Stimulated activated CD8-positive, alpha-beta memory T cell treated with anti-CD3 and anti-CD28 coated beads, Interleukin-4, amount 100 ng/mL, for 24 hours (primary cell): Measurements from ENCODE around the gene BLTP3A.
A peak's percentile ranks its signal among the peaks of the same experiment; 100 is the strongest.
"Not testable (repeated sequence)": the region's sequence is repeated elsewhere in the genome, so short reads cannot be mapped to it uniquely, and the experiment has no call there.

ENCODE experiments used
- DNase-seq: peaks from one replicate; pipeline ENCODE4 v3.0.0-alpha.2; 2020; ENCODE audit warnings: low read depth

BLTP3A gene

DNA sequence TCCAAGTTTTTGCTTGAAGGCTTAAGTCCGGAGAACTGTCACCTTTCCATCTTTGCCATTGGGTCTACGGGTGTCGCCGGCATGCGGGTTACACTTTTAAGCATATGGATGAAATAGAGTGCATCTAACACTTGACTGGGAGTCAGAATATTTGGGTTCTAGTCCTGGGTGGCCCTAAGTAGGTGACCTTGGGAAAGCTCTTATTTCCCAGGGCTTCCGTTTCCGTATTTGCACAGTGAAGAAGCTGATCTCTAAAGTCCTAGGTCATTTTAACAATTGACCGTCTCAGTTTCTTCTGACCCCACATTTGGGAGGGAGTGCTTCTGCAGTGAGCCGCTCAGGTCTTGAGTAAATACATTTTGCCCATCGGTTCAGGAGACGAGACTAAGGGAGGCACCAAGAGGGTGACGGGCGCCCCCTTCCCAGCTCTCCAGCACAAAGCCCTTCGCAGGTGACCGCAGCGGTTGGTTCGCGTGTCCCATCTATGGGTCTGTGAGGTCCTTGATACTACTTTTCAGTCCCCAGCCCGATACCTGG lies 651 bp upstream of the BLTP3A start:
- DNase-seq, result peak; percentile 13

- no peak for DNase-seq
Observed at GRCh38 chr6:34792605-34793500, 970 bp downstream of the BLTP3A start.

- no peak for DNase-seq
Observed at GRCh38 chr6:34793877-34794276, 2.0 kb downstream of the BLTP3A start.

GRCh38 chr6:34795836-34796425 lies 4.0 kb downstream of the BLTP3A start:
- DNase-seq, result no peak

DNA sequence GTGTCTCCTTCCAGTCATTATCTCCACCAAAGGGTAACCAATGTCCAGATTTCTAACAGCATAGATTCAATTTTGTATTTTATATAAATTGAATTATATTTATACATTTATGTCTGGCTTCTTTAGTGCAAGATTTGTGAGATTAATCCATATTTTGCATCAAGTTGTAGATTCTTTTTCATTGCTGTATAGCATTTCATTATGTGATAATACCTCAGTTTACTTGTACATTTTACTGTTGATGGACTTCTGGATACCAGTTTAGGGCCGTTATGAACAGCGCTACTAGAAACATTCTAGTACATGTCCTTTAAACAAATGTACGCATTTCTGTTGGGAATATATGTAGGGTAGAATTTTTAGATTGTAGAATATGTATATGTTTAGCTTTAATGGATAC lies 6.2 kb downstream of the BLTP3A start:
- DNase-seq, result no peak

DNA sequence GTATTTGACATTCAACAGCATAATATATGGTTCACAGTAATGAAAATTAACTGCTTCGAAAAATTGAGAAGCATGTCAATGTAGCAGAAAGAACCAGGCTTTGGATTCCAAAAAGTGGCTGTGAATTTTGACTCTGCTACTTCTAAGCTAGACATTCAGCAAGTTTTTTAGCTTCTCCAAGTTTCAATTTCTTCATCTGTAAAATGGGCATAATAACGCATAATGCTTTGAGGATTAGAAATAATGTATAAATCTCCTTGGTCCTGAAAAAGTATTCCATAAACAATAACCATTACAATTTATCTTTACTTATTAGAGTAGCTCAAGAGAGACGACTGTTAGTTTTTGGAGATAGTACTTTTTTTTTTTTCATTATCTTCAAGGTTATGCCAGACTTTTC lies 7.7 kb downstream of the BLTP3A start:
- no peak for DNase-seq

DNA sequence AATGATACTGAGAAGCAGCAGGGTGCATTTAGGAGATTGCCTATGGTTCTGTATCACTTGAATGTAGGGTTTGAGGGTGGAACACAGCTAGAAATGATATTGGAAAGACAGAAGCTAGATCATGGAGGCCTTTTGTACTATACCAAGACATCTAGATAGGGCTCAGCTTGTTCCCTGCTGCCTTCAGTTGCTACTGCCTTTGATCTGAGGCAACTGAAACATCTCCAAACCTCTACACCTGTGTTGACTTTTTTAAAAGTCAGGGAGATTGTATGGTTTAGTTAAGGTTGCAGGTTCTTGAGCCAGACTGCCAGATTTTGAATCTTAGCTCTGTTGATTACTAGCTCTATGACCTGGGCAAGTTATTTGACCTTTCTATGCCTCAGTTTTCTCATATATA lies 12.7 kb downstream of the BLTP3A start:
- no peak for DNase-seq

- DNase-seq, result not testable (repeated sequence)
Observed at GRCh38 chr6:34805074-34805473, 13.2 kb downstream of the BLTP3A start.

DNA sequence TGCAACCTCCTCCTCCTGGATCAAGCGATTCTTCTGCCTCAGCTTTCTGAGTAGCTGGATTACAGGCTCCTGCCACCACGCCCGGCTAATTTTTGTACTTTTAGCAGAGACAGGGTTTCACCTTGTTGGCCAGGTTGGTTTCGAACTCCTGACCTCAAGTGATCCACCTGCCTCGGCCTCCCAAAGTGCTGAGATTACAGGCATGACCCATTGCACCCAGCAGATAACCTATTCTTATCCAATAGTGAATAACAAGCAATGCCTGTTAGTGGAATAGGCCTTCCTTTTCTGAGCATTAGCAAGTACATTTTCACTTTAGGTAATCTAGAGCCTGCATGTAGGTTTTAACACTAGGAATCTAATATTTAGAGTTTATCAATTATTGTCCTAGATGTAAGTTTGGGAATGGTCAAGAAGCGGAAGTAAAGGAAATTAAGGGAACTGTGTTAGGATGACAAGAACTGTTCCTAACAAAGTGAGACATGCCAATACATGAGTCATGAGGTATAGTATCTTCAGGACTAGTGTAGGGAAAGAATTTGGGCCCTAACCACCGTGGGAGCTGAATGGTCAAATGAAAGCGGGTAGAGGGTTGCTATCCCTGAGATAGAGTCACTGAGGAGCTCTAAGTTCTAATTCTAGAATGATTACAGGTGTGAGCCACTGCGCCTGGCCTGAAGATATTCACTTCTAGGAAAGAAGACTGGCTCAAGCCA lies 15.0 kb downstream of the BLTP3A start:
- no peak for DNase-seq

DNA sequence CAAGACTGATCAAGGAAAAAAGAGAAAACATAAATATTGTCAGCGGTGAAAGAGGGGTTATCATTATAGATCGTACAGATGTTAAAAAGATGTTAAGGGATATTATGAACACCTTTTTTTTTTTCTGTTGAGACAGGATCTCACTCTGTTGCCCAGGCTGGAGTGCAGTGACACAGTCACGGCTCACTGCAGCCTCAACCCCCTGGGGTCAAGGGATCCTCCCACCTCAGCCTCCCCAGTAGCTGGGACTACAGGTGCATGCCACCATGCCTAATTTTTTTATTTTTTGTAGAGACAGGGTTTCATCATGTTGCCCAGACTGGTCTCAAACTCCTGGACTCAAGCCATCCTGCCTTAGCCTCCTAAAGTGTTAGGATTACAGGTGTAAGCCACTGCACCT lies 16.6 kb downstream of the BLTP3A start:
- not testable (repeated sequence) for DNase-seq

- DNase-seq, result not testable (repeated sequence)
Observed at GRCh38 chr6:34809419-34809818, 17.5 kb downstream of the BLTP3A start.

DNA sequence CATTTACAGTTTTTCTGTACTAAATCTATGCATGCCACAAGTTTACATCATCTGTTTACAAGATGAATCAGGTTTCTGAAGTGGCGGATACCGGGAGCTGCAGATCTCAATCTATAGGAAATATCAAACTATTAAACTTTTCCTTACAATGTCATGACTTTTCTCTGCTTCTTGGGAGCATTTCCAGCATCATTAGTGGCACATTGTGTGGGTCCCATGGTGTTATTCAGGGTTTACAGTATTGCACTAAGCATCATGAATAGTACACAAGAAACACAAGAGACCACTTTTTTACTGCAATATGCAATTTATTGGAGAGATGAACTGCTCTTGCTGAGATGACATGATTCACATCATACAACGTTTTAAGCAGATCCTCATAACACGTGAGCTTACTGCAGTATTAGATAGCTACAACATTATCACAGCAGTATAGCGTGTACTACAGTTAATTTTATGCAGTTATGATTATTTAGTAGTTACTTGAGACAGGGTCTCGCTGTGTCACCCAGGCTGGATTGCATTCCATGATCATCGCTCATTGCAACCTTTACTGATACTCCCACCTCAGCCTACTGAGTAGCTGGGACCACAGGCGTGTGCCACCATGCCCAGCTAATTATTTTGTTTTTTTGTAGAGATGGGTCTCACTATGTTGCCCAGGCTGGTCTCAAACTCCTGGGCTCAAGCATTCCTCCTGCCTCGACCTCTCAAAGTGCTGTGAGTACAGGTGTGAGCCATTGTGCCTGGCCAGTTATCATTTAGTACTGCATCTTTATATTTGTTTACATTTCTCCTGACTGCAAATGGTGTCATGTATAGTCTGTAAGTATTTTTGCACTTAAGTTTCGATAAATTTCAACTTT lies 18.4 kb downstream of the BLTP3A start:
- DNase-seq, result no peak

GRCh38 chr6:34810936-34811632 lies 19.2 kb downstream of the BLTP3A start:
- no peak for DNase-seq

GRCh38 chr6:34813028-34813713 lies 21.3 kb downstream of the BLTP3A start:
- DNase-seq, result no peak

GRCh38 chr6:34816635-34817301 lies 24.9 kb downstream of the BLTP3A start:
- no peak for DNase-seq

- DNase-seq, result no peak
Observed at GRCh38 chr6:34817446-34817845, 25.6 kb downstream of the BLTP3A start.

DNA sequence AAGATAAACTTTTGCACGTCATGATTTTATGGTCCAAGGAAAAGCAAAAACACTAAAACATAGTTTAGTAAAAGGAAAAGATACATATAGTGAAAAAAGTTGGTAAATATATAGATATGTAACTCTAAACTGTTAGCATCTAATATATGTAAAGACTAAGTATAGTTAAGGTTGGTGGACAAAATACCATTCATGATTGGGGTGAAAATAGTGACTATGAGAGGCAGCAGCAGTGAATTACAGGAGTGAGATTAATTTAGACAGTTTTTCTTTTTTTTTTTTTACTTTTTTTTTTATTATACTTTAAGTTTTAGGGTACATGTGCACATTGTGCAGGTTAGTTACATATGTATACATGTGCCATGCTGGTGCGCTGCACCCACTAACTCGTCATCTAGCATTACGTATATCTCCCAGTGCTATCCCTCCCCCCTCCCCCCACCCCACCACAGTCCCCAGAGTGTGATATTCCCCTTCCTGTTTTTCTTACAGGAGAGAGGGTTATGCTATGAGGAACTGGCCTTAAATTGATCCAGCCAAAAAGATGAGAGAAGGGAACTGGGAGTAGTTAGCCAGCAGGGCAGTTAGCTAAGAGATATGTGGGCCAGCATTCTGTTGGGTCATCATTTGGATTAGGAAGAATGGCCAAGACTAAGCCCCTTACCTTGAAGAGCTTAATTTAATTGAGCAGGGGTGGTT lies 27.1 kb downstream of the BLTP3A start:
- DNase-seq, result not testable (repeated sequence)

DNA sequence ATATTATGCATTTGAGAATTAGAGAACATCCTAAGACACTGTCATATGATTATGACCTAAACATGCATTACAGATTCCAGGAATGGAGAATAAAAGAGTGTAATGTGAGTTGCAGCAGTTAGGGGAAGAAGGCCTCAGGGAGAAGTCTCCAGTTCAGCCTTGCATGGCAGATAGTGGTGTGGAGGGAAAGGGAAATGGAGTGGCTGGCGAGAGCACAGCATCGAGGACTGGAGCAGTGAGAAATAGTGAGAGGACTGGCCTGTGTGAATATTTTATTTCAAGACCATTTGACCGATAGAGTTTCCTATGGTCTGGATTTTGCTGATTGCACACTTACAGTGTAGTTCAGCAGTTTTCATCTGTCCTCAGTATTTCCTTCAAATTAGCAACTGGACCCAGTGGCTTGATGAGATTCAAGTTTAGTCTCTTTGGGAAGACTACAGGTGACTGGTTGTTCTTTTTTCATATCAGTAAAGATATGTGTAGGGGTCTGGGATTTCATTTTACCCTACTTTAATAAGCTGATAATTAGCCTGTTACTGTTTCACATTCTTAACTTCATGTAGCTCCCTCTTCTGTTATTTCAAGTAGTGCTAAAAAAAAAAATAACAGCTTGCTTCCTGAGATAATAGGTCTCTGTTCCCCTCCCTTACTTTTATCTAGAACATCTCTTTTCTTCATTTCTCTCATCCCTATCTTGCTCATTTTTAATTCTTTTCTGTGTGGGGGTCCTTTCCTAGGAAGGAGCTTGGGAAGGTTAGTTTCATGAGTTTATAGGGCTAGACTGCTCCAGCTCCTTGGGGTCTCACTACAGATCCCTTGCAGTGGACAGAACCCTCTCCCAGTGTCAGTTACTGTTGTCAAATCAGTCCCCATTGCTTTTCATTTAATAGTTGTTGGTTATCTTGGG lies 27.9 kb downstream of the BLTP3A start:
- no peak for DNase-seq
